K562 (cell line): ENCODE results near the gene TGOLN2. TPM values are rescaled to one million over a fixed set of nuclear protein-coding genes. Genes with fewer than 3 reads are reported as not detected.

ENCODE experiments used
- DPF2 ChIP-seq: fragments of 450-650 bp; IDR thresholded peaks from 2 replicates; pipeline ENCODE4 v1.6.1; 2016
- RBFOX2 ChIP-seq: fragments of 200-400 bp; formaldehyde crosslinking; IDR thresholded peaks from 2 replicates; pipeline ENCODE4 v1.6.1; 2017; ENCODE audit warnings: low read depth, mild to moderate bottlenecking, low read length, moderate library complexity
- SRSF1 ChIP-seq: fragments of 200-400 bp; formaldehyde crosslinking; IDR thresholded peaks from 2 replicates; pipeline ENCODE4 v1.6.1; 2017; ENCODE audit warnings: mild to moderate bottlenecking, low read depth, low read length, moderate library complexity
- TARDBP ChIP-seq: fragments of 450-650 bp; IDR thresholded peaks from 2 replicates; pipeline ENCODE4 v1.6.1; 2016
- TBL1XR1 ChIP-seq, 2 experiments: IDR thresholded peaks; 2 replicates each; pipeline ENCODE4 v1.6.1; 2012; ENCODE audit warnings: improper control_type of control experiment in 2 of 2, low read length in 2 of 2, mild to moderate bottlenecking in 1 of 2
- ZBTB1 ChIP-seq: sonication (generic); formaldehyde crosslinking; IDR thresholded peaks from 2 replicates; pipeline ENCODE4 v1.8.1; 2023; ENCODE audit warnings: missing genetic modification reagents, low read depth, mild to moderate bottlenecking, borderline replicate concordance
- ZNF274 ChIP-seq: IDR thresholded peaks from 2 replicates; pipeline ENCODE4 v1.6.1; 2011; ENCODE audit warnings: low read depth, mild to moderate bottlenecking, low read length, moderate library complexity, borderline replicate concordance
- ZNF431 ChIP-seq: sonication (generic); formaldehyde crosslinking; IDR thresholded peaks from 2 replicates; pipeline ENCODE4 v1.8.0; 2022; ENCODE audit warnings: mild to moderate bottlenecking, missing genetic modification reagents
- ZNF444 ChIP-seq: fragments of 250-450 bp; sonication (Bioruptor Pico); IDR thresholded peaks from 2 replicates; pipeline ENCODE4 v1.4.0; 2020; ENCODE audit warnings: mild to moderate bottlenecking, moderate library complexity
- ZNF830 ChIP-seq: fragments of 250-450 bp; sonication (Bioruptor Pico); IDR thresholded peaks from 2 replicates; pipeline ENCODE4 v1.5.0; 2021; ENCODE audit warnings: mild to moderate bottlenecking
- polyA plus RNA-seq, 8 experiments: library from polyadenylated mRNA; depleted of rRNA in 4 of 8; stranded (reverse) in 5 of 8; unstranded in 3 of 8; fragments of >200 nt; fragmentation: Nextera tagmentation in 2 of 8; fragmentation: Illumina TruSeq in 1 of 8; extraction: Ambion mirVana in 2 of 8; extraction: Trizol in 1 of 8; gene quantifications; 2 replicates each; pipeline versions ENCODE4 v1.2.1 to v1.2.3, GENCODE V29; 2011 to 2014; ENCODE audit warnings: inconsistent platforms in 1 of 8, missing spikeins in 1 of 8
- total RNA-seq, 7 experiments: library from RNA; depleted of rRNA in 6 of 7; stranded (reverse); fragments of >200 nt in 6 of 7; fragmentation: Illumina TruSeq in 2 of 7; extraction: Trizol in 2 of 7; gene quantifications; 2 replicates each; pipeline versions ENCODE4 v1.2.1 to v1.2.3, GENCODE V29; 2011 to 2021; ENCODE audit warnings: low replicate concordance in 1 of 7
- TF ChIP-seq, protein P1 (sequence below): sonication (generic); formaldehyde crosslinking; IDR thresholded peaks from 2 replicates; pipeline ENCODE4 v1.8.1; 2023; ENCODE audit warnings: mild to moderate bottlenecking, missing genetic modification reagents
- TF ChIP-seq, protein P2 (sequence below): fragments of 450-650 bp; IDR thresholded peaks from 2 replicates; pipeline ENCODE4 v1.7.1; 2018; ENCODE audit warnings: mild to moderate bottlenecking, low read depth; ENCODE audit not compliant: partially characterized antibody

The TGOLN2 gene
- total and polyA plus RNA-seq, 9 of the 15 experiments (the other 6 are each of a cell fraction or from before 2014, with no cell fraction given) = 13.0 to 66.5 (median 35.9) TPM

GRCh38 chr2:85327822-85328617, at the start of gene TGOLN2 (continued):
- TF ChIP-seq, protein P1, sequence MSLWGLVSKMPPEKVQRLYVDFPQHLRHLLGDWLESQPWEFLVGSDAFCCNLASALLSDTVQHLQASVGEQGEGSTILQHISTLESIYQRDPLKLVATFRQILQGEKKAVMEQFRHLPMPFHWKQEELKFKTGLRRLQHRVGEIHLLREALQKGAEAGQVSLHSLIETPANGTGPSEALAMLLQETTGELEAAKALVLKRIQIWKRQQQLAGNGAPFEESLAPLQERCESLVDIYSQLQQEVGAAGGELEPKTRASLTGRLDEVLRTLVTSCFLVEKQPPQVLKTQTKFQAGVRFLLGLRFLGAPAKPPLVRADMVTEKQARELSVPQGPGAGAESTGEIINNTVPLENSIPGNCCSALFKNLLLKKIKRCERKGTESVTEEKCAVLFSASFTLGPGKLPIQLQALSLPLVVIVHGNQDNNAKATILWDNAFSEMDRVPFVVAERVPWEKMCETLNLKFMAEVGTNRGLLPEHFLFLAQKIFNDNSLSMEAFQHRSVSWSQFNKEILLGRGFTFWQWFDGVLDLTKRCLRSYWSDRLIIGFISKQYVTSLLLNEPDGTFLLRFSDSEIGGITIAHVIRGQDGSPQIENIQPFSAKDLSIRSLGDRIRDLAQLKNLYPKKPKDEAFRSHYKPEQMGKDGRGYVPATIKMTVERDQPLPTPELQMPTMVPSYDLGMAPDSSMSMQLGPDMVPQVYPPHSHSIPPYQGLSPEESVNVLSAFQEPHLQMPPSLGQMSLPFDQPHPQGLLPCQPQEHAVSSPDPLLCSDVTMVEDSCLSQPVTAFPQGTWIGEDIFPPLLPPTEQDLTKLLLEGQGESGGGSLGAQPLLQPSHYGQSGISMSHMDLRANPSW = no peak
- no peak for TF ChIP-seq ZNF431
- TF ChIP-seq ZBTB1 (CRISPR knock-in tag) = peak; percentile 65; the same call in 1 of the 2 replicates
- no peak for TF ChIP-seq ZNF274
- TF ChIP-seq TARDBP = no peak
- TF ChIP-seq, protein P2, sequence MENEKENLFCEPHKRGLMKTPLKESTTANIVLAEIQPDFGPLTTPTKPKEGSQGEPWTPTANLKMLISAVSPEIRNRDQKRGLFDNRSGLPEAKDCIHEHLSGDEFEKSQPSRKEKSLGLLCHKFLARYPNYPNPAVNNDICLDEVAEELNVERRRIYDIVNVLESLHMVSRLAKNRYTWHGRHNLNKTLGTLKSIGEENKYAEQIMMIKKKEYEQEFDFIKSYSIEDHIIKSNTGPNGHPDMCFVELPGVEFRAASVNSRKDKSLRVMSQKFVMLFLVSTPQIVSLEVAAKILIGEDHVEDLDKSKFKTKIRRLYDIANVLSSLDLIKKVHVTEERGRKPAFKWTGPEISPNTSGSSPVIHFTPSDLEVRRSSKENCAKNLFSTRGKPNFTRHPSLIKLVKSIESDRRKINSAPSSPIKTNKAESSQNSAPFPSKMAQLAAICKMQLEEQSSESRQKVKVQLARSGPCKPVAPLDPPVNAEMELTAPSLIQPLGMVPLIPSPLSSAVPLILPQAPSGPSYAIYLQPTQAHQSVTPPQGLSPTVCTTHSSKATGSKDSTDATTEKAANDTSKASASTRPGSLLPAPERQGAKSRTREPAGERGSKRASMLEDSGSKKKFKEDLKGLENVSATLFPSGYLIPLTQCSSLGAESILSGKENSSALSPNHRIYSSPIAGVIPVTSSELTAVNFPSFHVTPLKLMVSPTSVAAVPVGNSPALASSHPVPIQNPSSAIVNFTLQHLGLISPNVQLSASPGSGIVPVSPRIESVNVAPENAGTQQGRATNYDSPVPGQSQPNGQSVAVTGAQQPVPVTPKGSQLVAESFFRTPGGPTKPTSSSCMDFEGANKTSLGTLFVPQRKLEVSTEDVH = peak; percentile 69
- peak; percentile 99 for TF ChIP-seq RBFOX2
- no peak for TF ChIP-seq ZNF444 (CRISPR knock-in tag)
- TF ChIP-seq TBL1XR1 (IDR thresholded peaks at IDR 0.05; ENCODE audit: low read length in 2 of 2) = peak in 1 of 2 experiments; percentile 24; a peak in 1 of 4 replicates
- TF ChIP-seq DPF2 = peak; percentile 67
- TF ChIP-seq SRSF1 = no peak
- TF ChIP-seq ZNF830 (CRISPR knock-in tag) = no peak
